ENCODE measurements around the gene IFNL1. TPM values are rescaled to one million over a fixed set of nuclear protein-coding genes. Genes with fewer than 3 reads are reported as not detected.
"Not testable (repeated sequence)": the region's sequence is repeated elsewhere in the genome, so short reads cannot be mapped to it uniquely, and the experiment has no call there.

IFNL1 gene
- total RNA-seq, 1 experiment from 2014 or later = not detected

DNA sequence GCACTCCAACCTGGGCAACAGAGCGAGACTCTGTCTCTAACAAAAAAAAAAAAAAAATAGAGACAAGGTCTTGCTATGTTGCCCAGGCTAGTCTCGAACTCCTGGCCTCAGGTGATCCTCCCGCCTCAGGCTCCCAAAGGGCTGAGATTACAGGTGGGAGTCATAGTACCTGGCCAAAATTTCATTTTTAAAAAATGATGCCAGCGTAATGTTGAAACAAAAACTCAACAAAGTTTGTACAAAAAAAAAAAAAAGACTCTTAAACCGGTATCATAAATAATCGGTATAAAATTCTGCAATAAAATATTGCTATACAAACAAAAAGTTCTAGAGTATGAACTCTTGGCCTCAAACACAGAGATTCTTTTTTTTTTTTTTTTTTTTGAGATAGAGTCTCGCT, 36.1 kb downstream of the IFNL1 start:
- DNase-seq (ENCODE audit: low read depth) = no peak

DNA sequence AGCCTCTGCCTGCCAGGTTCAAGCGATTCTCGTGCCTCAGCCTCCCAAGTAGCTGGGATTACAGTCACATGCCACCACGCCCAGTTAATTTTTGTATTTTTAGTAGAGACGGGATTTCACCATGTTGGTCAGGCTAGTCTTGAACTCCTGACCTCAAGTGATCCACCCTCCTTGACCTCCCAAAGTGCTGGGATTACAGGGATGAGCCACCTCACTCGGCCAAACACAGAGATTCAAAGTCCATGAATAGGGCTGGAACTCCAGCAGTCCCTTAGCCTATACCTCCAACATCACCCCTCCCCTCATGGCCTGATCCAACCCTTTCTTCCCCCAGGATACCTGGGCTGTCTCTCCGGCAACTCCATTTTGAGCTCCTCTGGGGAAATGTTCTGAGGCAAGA, 36.5 kb downstream of the IFNL1 start:
- DNase-seq (ENCODE audit: low read depth) = not testable (repeated sequence)

DNA sequence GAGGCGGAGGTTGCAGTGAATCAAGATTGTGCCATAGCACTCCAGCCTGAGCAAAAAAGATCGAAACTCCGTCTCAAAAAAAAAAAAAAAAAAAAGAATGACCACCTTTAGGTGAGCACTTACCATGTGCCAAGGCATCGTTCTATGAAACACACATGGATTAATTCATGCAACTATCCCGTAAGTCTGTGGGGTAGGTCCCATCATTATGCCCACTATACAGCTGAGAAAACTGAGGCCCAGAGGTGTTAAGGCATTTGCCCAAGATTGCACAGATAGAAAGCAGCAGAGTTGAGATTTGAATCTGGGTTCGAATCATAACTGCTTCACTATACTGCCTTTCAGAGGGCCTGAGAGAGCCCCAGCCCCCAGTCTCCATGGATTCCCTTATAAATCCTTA, 37.3 kb downstream of the IFNL1 start:
- no peak for DNase-seq (ENCODE audit: low read depth)

DNA sequence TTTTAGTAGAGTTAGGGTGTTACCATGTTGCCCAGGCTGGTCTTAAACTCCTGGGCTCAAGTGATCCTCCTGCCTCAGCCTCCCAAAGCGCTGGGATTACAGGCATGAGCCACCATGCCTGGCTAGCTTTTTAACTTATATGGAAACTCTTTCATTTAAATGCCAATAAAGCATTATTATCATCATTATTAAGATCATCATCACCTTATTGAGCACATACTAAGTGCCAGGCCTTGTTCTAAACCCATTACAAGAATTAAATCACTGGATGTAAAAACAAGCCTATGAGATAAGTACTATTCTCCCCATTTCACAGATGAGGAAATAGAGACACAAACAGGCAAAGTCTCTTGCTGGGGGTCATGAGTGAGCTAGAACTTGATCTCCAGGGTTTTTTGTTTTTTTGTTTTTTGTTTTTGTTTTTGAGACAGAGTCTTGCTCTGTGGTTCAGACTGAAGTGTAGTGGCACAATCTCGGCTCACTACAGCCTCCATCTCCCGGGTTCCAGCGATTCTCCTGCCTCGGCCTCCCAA, 38.3 kb downstream of the IFNL1 start:
- DNase-seq (ENCODE audit: low read depth) = no peak

DNA sequence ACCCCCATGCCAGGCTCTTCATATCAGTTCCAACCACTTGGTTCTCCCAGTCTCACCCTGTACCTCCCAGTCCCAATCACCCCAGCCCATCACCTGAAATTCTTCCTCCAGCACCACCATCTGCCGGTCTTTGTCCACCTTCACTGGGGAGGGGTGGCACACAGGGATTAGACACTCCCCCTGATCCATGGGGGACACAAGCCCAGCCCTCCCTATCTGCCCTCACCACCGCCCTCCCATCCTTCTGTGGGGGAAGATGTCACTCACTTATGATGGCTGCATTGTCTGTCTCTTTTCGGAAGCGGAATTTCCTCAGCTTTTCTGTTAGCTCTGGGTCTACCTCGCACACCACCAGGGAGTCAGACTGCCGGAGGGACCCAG, 39.0 kb downstream of the IFNL1 start:
- no peak for DNase-seq (ENCODE audit: low read depth)

DNA sequence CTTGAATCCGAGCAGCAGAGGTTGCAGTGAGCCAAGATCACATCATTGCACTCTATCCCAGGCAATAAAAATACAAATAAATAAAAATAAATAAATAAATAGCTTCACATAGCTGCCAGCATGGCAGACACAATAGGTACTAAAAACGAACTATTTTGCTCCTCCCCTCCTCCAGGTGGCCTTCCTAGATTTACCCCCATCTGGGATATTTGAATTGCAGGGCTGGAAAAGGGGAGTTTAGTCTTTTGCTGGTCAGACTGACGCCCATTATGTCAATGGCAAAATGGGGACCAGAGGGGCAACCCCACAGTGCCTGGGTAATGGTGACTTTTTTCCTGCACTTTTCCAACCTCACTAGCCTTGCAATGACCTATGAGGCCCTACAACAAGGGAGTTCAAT, 40.3 kb downstream of the IFNL1 start:
- no peak for DNase-seq (ENCODE audit: low read depth)

DNA sequence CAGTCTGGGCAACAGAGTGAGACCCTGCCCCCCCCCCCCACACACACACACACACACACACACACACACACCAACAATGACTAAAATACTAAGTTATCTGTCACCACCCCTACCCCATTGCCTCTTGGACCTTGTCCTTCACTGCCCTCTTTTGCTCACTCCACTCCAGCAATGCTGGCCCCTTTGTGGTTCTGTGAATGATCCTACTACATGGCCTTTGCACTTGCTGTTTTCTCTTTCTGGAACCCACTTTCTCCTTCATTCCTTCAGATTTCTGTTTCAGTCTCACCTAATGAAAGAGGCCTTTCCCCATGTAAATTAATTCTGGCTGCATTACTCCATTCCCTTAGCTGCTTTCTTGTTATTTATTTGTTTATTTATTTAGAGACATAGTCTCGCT, 43.5 kb downstream of the IFNL1 start:
- DNase-seq (ENCODE audit: low read depth) = no peak

DNA sequence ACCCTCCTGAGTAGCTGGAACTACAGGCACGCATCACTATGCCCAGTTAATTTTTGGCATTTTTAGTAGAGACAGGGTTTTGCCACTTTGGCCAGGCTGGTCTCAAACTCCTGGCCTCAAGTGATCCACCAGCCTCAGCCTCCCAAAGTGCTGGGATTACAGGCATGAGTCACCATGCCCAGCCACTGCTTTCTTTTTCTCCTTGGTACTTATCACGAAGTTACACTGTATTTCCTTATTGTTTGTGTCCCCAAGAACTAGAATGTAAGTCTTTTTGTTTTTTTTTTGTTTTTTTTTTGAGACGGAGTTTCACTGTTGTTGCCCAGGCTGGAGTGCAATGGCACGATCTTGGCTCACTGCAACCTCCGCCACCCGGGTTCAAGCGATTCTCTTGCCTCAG, 43.9 kb downstream of the IFNL1 start:
- DNase-seq (ENCODE audit: low read depth) = peak; percentile 49

DNA sequence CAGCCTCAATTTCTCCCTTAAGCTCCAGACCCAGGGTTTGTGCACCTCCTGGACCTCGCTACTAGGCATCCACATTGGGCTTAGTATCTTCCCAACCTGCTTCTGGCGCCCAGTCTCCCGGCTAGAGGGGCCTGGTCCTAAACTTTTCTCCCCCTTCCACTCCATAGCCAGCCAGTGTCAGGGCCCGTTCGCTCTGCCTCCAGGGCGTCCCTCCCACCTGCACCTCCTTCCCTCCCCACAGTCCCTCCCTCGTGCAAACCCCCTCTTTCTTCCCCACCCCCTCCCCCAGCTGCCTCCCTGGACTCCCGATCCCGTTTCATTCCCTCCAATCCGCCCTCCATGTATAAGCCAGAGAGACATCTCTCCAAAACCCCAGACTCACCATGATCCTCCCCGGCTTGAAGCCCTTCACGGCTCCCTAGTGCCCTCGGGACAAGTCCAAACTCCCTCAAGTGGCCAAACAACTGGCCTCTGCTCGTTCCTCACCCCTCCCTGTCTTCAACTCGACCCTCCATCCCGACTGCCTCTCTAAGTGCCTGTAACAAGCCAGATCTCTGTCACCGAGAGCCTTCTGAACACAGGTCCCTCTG, 45.0 kb downstream of the IFNL1 start:
- DNase-seq (ENCODE audit: low read depth) = no peak

DNA sequence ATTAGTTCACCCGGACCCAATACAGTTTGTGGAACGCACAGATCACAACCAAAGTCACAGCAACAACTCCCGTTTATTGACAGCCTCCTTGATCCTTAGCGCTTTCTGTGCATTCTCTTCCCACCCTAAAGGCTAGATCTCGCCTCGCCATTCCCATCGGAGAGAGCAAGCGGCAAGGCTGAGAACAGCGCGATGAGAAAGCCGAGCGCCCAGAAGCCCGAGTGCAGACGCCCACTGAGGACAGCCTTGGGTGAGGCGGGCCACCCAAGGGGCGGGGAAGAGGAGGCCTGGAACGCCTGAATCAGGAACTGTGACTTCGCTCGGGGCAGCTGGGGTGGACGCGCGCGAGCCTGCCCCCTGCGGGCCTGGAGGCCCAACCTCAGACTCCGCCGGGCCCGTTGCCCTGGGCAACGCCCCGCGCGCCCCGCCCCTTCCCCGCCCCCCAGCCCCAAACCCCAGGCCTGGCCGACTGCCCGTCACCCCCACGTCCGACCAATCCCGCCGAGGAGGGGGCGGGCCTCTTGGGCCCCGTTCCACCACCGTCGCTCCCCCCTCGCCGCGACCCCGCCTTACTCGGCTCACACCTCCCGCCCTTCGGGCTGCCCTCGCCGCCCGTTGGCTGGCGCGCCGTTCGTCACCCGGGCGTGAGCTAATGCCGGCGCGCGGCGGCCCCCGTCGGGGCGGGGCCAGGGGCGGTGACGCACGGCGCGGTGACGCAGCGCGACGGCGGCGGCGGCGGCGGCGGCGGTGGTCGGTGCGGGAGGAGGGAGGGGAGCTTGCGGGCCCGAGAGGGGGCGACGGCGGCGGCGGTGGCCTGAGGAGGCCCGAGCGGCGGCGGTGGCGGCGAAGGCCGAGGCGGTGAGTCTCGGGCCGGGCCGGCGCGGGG, 45.8 kb downstream of the IFNL1 start, which contains the start of gene SAMD4B:
Gene SAMD4B, plus strand, starts transcription at position 703 of the 886 bp plus-strand sequence. CDS start 14,473 bp downstream, outside the sequence.
- DNase-seq (ENCODE audit: low read depth) = peak; percentile 95

DNA sequence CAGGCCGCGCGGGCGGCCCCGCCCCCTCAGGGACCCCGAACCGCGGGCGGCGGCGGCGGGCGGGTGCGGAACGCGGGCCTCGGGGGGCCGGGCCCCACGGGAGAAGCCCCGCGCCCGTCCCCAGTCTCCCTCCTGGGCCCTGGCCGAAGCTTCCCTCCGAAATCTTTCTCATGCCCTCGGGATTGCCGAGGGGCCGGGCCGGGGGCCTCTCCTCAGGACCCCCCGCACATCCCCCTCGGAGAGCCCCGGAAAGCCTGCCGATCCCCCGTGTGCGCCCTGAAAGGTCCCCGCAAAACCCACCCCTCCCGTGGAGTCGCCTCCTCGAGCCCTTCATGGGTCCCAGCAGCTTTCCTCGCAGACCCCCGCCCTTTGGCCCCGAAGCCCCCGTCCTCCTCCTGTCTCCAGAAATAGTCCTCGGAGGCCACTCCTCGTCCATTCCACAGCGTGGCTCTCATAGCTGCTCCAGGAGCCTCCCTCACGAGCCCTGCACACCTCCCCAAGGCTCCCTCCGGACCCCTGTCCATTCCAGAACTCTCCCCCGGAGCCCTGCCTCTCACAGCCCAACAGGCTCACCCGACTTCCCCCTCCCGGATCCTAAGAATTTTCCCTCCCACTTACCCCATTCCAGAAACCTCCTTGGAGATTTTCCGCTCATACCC, 46.6 kb downstream of the IFNL1 start:
- no peak for DNase-seq (ENCODE audit: low read depth)

DNA sequence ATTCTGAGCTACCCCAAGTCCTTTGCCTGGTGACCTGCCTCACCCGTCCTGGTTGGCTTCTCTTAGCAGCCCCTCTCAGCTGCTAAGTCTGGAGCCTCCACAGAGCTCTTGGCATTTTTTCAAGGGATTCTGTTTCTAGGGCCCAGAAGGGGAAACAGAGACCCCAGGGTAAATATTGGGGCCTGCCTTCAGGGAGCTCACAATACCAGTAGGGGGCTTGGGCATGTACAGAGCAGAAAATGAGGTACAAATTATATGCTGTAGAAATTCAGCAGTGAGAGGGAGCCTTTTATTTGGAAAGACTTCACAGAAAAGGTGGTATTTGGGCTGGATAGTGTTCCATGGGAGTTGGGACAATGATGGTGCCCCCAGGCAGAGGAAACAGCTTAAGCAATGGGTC, 49.7 kb downstream of the IFNL1 start:
- DNase-seq (ENCODE audit: low read depth) = no peak

DNA sequence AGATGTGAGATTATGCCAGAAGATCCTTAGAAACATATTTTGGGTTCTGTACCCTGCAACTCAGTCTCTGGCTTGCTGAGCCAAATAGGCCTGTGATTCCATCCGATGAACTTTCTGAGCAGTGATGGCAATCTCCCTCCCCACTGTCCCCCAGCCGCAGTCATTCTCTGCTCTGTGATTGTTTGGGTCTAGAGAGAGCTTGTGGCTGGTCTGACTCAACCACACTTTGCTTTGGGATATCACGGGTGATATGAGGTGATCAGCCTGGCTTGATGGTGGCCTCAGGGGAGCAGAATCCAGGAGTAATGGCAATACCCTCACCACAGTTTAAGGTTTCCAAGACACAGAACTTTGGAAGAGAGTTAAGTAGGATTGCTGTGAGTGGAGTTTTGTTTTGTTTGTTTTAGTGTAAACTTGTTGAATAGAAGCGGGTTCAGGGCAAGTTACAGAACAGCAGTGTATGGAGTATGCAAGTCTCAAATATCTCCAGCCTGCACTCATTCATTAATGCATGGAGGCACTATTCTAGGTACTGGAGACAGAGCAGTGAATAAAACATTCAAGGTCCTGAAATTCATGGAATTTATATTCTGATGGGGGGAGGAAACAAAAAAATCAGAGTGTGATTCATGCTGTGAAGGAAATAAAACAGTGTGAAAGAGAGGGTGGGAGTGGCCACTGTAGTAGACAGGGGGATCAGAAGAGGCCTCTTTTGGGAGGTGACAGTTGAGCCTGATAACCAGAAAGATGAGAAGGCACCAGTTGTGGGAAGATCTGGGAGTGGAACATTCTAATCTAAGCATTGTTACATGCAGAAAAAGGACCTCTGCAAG, 51.3 kb downstream of the IFNL1 start:
- DNase-seq (ENCODE audit: low read depth) = peak; percentile 62

Other genes starting within 250 kb of the IFNL1 start
- gene ACP7, start 212.0 kb upstream of the IFNL1 start, total RNA-seq (2014; rRNA removed; shearing (Covaris generic)) = 0.89 and 1.7 TPM in 2 replicates
- gene PAK4, start 170.6 kb upstream of the IFNL1 start, total RNA-seq (2014; rRNA removed; shearing (Covaris generic)) = 6.1 and 10.9 TPM in 2 replicates
- not detected in 2 replicates for gene NCCRP1, start 99.4 kb upstream of the IFNL1 start, total RNA-seq (2014; rRNA removed; shearing (Covaris generic))
- not detected in 2 replicates for gene SYCN, start 92.1 kb upstream of the IFNL1 start, total RNA-seq (2014; rRNA removed; shearing (Covaris generic))
- gene IFNL3, start 51.4 kb upstream of the IFNL1 start, total RNA-seq (2014; rRNA removed; shearing (Covaris generic)) = not detected in 2 replicates
- gene IFNL4, start 47.6 kb upstream of the IFNL1 start, total RNA-seq (2014; rRNA removed; shearing (Covaris generic)) = not detected in 2 replicates
- gene IFNL2, start 28.0 kb upstream of the IFNL1 start, total RNA-seq (2014; rRNA removed; shearing (Covaris generic)) = not detected in 2 replicates
- 0.12 TPM in 1 of 2 replicates, not detected in the other for gene LRFN1, start 24.5 kb downstream of the IFNL1 start, total RNA-seq (2014; rRNA removed; shearing (Covaris generic))
- gene GMFG, start 39.6 kb downstream of the IFNL1 start, total RNA-seq (2014; rRNA removed; shearing (Covaris generic)) = 0.54 and 3.2 TPM in 2 replicates
- gene SAMD4B, start 46.0 kb downstream of the IFNL1 start, total RNA-seq (2014; rRNA removed; shearing (Covaris generic)) = 45.0 and 96.3 TPM in 2 replicates
- 69.0 and 79.3 TPM in 2 replicates for gene PAF1, start 94.7 kb downstream of the IFNL1 start, total RNA-seq (2014; rRNA removed; shearing (Covaris generic))
- 46.7 and 47.3 TPM in 2 replicates for gene MED29, start 95.0 kb downstream of the IFNL1 start, total RNA-seq (2014; rRNA removed; shearing (Covaris generic))
- gene ZFP36, start 110.4 kb downstream of the IFNL1 start, total RNA-seq (2014; rRNA removed; shearing (Covaris generic)) = 6.0 and 10.8 TPM in 2 replicates
- gene PLEKHG2, start 116.3 kb downstream of the IFNL1 start, total RNA-seq (2014; rRNA removed; shearing (Covaris generic)) = 8.6 and 11.7 TPM in 2 replicates
- gene RPS16, start 139.5 kb downstream of the IFNL1 start, total RNA-seq (2014; rRNA removed; shearing (Covaris generic)) = 26.6 and 28.7 TPM in 2 replicates
- 68.4 and 97.7 TPM in 2 replicates for gene SUPT5H, start 149.2 kb downstream of the IFNL1 start, total RNA-seq (2014; rRNA removed; shearing (Covaris generic))
- 88.1 and 93.0 TPM in 2 replicates for gene TIMM50, start 184.4 kb downstream of the IFNL1 start, total RNA-seq (2014; rRNA removed; shearing (Covaris generic))
- gene DLL3, start 202.5 kb downstream of the IFNL1 start, total RNA-seq (2014; rRNA removed; shearing (Covaris generic)) = 0.86 and 2.3 TPM in 2 replicates
- not detected in 2 replicates for gene SELENOV, start 218.7 kb downstream of the IFNL1 start, total RNA-seq (2014; rRNA removed; shearing (Covaris generic))
- gene EID2B, start 236.4 kb downstream of the IFNL1 start, total RNA-seq (2014; rRNA removed; shearing (Covaris generic)) = 7.4 and 8.9 TPM in 2 replicates
- 16.4 and 20.0 TPM in 2 replicates for gene EID2, start 243.8 kb downstream of the IFNL1 start, total RNA-seq (2014; rRNA removed; shearing (Covaris generic))

Data from M059J (cell line).